HFF-Myc (cell line): Measurements from ENCODE around the gene SOX15.
"Not testable (repeated sequence)": the region's sequence is repeated elsewhere in the genome, so short reads cannot be mapped to it uniquely, and the experiment has no call there.

Source experiments
- DNase-seq: peaks from one replicate; pipeline ENCODE4 v3.0.0-alpha.2; 2011; ENCODE audit warnings: low read depth; ENCODE audit errors: extremely low read depth
- H3K4me3 ChIP-seq: replicated peaks from 2 replicates; pipeline ENCODE4 v1.5.1; 2011; ENCODE audit warnings: low read depth, mild to moderate bottlenecking, control low read depth, low read length
- CTCF ChIP-seq: IDR thresholded peaks from 2 replicates; pipeline ENCODE4 v1.5.1; 2012; ENCODE audit warnings: mild to moderate bottlenecking, low read depth, low read length, control low read depth; ENCODE audit errors: missing control alignments

The SOX15 gene

GRCh38 chr17:7610641-7611040 lies 20.7 kb upstream of the SOX15 start:
- H3K4me3 ChIP-seq: no peak overlapping the region
- no peak for TF ChIP-seq CTCF
- DNase-seq: no peak

- no peak overlapping the region for H3K4me3 ChIP-seq
- TF ChIP-seq CTCF: no peak
- DNase-seq: no peak
These were observed 16.4 kb upstream of the SOX15 start for GRCh38 chr17:7606280-7606679.

GRCh38 chr17:7597561-7597960 lies 7.7 kb upstream of the SOX15 start:
- not testable (repeated sequence) for DNase-seq, H3K4me3 ChIP-seq

- no peak overlapping the region for H3K4me3 ChIP-seq
- no peak for DNase-seq
- no peak for TF ChIP-seq CTCF
These were observed 3.4 kb upstream of the SOX15 start for GRCh38 chr17:7593296-7593695.

- no peak for DNase-seq
- H3K4me3 ChIP-seq: no peak overlapping the region
- no peak for TF ChIP-seq CTCF
These were observed 2.6 kb upstream of the SOX15 start for GRCh38 chr17:7592422-7593021.

GRCh38 chr17:7591596-7591995 lies 1.7 kb upstream of the SOX15 start:
- TF ChIP-seq CTCF: no peak
- no peak overlapping the region for H3K4me3 ChIP-seq
- DNase-seq: no peak

GRCh38 chr17:7590743-7591142 lies 849 bp upstream of the SOX15 start:
- no peak for TF ChIP-seq CTCF
- DNase-seq: no peak
- H3K4me3 ChIP-seq: no peak overlapping the region
